Measurements from ENCODE around the gene TLNRD1. TPM values are rescaled to one million over a fixed set of nuclear protein-coding genes. Genes with fewer than 3 reads are reported as not detected.

TLNRD1 gene
- total and polyA plus RNA-seq, 12 donors = 4.3 to 19.4 (median 6.3) TPM

- H3K36me3 ChIP-seq = peaks cover 0 to 51% (median 0%) of the 10 kb centered on the region in 9 donors
- DNase-seq (no peak), ATAC-seq (no peak)
- intact Hi-C loops (cut with DNase I) = loop anchor here in 7 of 10 donors (2.0 to 5.0 kb wide), 7 partner anchors 186 to 513 kb away; partner anchors contain the start of gene CEMIP (in 2 of the 7)
- no peaks in the 10 kb centered on the region for H3K27me3 ChIP-seq
- H3K9me3 ChIP-seq = peaks cover 0 to 15% (median 0%) of the 10 kb centered on the region in 11 donors
- no peak overlapping the region for H3K27ac ChIP-seq
- peaks cover 0 to 9% (median 0%) of the 10 kb centered on the region in 9 donors for H3K4me1 ChIP-seq
- no peak overlapping the region for H3K4me3 ChIP-seq
- WGBS, 2 donors = 98% methylated on average over 4 of the region's 4 CpGs
- TF ChIP-seq CTCF (IDR thresholded peaks at IDR 0.05) = no peak
Measured at GRCh38 chr15:80967991-80968510, 32.7 kb upstream of the TLNRD1 start.

- 87 to 93% methylated on average over 7 of the region's 7 CpGs for WGBS, 2 donors
- Histone ChIP-seq H3K9me3 (peaks cover 0 to 13% (median 0%) of the 10 kb centered on the region in 11 donors), H3K27ac (no peak overlapping the region), H3K27me3 (no peaks in the 10 kb centered on the region), H3K4me3 (no peak overlapping the region), H3K4me1 (peaks cover 0 to 14% (median 0%) of the 10 kb centered on the region in 9 donors), H3K36me3 (peaks cover 0 to 56% (median 0%) of the 10 kb centered on the region in 9 donors)
- ATAC-seq (no peak), DNase-seq (no peak)
- no peak for TF ChIP-seq CTCF (IDR thresholded peaks at IDR 0.05)
- intact Hi-C loops (cut with DNase I) = loop anchor here in 7 of 10 donors (2.0 to 5.0 kb wide), 7 partner anchors 187 to 515 kb away; partner anchors contain the start of gene CEMIP (in 2 of the 7)
Measured at GRCh38 chr15:80969316-80969715, 31.4 kb upstream of the TLNRD1 start.

GRCh38 chr15:80970018-80970657 is 30.6 kb upstream of the TLNRD1 start:
- H3K4me3 ChIP-seq = no peak overlapping the region
- intact Hi-C loops (cut with DNase I) = loop anchor here in 8 of 10 donors (1.0 to 10.0 kb wide), 10 partner anchors 188 to 518 kb away; partner anchors contain the start of genes CEMIP (in 3 of the 8) and ABHD17C (in 1 of the 8)
- H3K9me3 ChIP-seq = peaks cover 0 to 7% (median 0%) of the 10 kb centered on the region in 11 donors
- ATAC-seq = peak in 7 of 8 donors; percentile 46 to 83 (median 74)
- TF ChIP-seq CTCF (IDR thresholded peaks at IDR 0.05) = peak; percentile 76 to 97 (median 91)
- no peak overlapping the region for H3K27ac ChIP-seq
- DNase-seq = peak; percentile 33 to 69
- H3K27me3 ChIP-seq = no peaks in the 10 kb centered on the region
- WGBS, 2 donors = 54 to 58% methylated on average over 12 of the region's 12 CpGs
- H3K36me3 ChIP-seq = peaks cover 0 to 56% (median 0%) of the 10 kb centered on the region in 9 donors
- H3K4me1 ChIP-seq = peaks cover 0 to 15% (median 0%) of the 10 kb centered on the region in 9 donors

GRCh38 chr15:80970658-80971057 is 30.1 kb upstream of the TLNRD1 start:
- peaks cover 0 to 53% (median 0%) of the 10 kb centered on the region in 9 donors for H3K36me3 ChIP-seq
- no peak overlapping the region for H3K4me3 ChIP-seq
- H3K27me3 ChIP-seq = no peaks in the 10 kb centered on the region
- peaks cover 0 to 2% (median 0%) of the 10 kb centered on the region in 11 donors for H3K9me3 ChIP-seq
- DNase-seq (no peak), ATAC-seq (no peak)
- WGBS, 2 donors = 90 to 94% methylated on average over 3 of the region's 3 CpGs
- no peak for TF ChIP-seq CTCF (IDR thresholded peaks at IDR 0.05)
- intact Hi-C loops (cut with DNase I) = loop anchor here in 8 of 10 donors (1.0 to 10.0 kb wide), 10 partner anchors 188 to 518 kb away; partner anchors contain the start of genes CEMIP (in 3 of the 8) and ABHD17C (in 1 of the 8)
- no peak overlapping the region for H3K27ac ChIP-seq
- peaks cover 0 to 15% (median 0%) of the 10 kb centered on the region in 9 donors for H3K4me1 ChIP-seq
